HCT116 (cell line): ENCODE data around the gene VSX2. TPM values are rescaled to one million over a fixed set of nuclear protein-coding genes. Genes with fewer than 3 reads are reported as not detected.

ENCODE experiments used
- ATAC-seq: fragments of 200-7000 bp; cut with Tn5 transposase; 2 replicates; pipeline ENCODE4 v1.9.1; 2020; ENCODE audit warnings: mild to moderate bottlenecking, moderate library complexity
- BruUV-seq: library from RNA; stranded (reverse); fragments of 400-500 nt; replicated peaks from 2 replicates; lab custom pipeline; 2021; lab: Mats Ljungman, UMichigan
- CTCF ChIA-PET: fragments of 300-600 bp; sonication (Branson Sonifier 250); formaldehyde crosslinking; loops from one replicate; lab custom pipeline; 2021; ENCODE audit warnings: antibody characterized with exemption; lab: Charles Lee
- POLR2A ChIA-PET: fragments of 300-600, 350-600 bp; sonication (Branson Sonifier 250); formaldehyde crosslinking; loops from one replicate; lab custom pipeline; 2021; ENCODE audit warnings: antibody characterized with exemption; lab: Charles Lee
- RAD21 ChIA-PET, 2 experiments: fragments of 300-600 bp; sonication (Branson Sonifier 250); formaldehyde crosslinking; loops; one replicate each; lab custom pipeline; 2023; ENCODE audit warnings: low total read pairs in 2 of 2; ENCODE audit not compliant: uncharacterized antibody in 2 of 2, unreplicated experiment in 2 of 2, low non-redundant PET in 1 of 2; lab: Charles Lee
- DNase-seq: peaks from one replicate; pipeline ENCODE4 v3.0.0-alpha.2; 2010; ENCODE audit warnings: low read depth, low spot score
- H2AFZ ChIP-seq: fragments of 200-600 bp; shearing (Covaris generic), sonication (generic); 2 replicates; pipeline ENCODE4 v1.6.1; 2017; ENCODE audit warnings: low read depth, mixed run types, mixed read lengths, antibody characterized with exemption, low read length; ENCODE audit not compliant: poor library complexity, severe bottlenecking
- H3K27ac ChIP-seq: 2 replicates; pipeline ENCODE4 v1.5.1; 2012; ENCODE audit warnings: low read depth, low read length
- H3K27me3 ChIP-seq: fragments of 200-600 bp; sonication (generic); 2 replicates; pipeline ENCODE4 v1.6.1; 2016; ENCODE audit warnings: mixed run types, low read length, mixed read lengths; ENCODE audit not compliant: insufficient read depth
- H3K36me3 ChIP-seq, 2 experiments: fragments of 200-500 bp in 1 of 2; fragments of 200-600 bp in 1 of 2; sonication (Bioruptor generic) in 1 of 2; sonication (generic) in 1 of 2; 2 replicates each; pipeline versions ENCODE4 v1.5.1 to v1.6.1; 2014 to 2016; ENCODE audit warnings: low read length in 2 of 2, inconsistent platforms in 1 of 2, mixed read lengths in 1 of 2, mixed run types in 1 of 2; ENCODE audit not compliant: insufficient read depth in 2 of 2, control insufficient read depth in 1 of 2
- H3K4me1 ChIP-seq, 2 experiments: fragments of 200-600 bp in 1 of 2; sonication (generic) in 1 of 2; 2 replicates each; pipeline versions ENCODE4 v1.5.1 to v1.6.1; 2012 to 2017; ENCODE audit warnings: low read length in 2 of 2, inconsistent platforms in 1 of 2, mild to moderate bottlenecking in 1 of 2, mixed read lengths in 1 of 2, mixed run types in 1 of 2, moderate library complexity in 1 of 2; ENCODE audit not compliant: insufficient read depth in 2 of 2, control insufficient read depth in 1 of 2
- H3K4me2 ChIP-seq: fragments of 200-600 bp; sonication (generic); 2 replicates; pipeline ENCODE4 v1.6.1; 2017; ENCODE audit warnings: mixed run types, low read length, mixed read lengths
- H3K4me3 ChIP-seq, 2 experiments: fragments of 200-600 bp in 1 of 2; sonication (generic) in 1 of 2; replicated peaks in 1 of 2; 2 replicates each; pipeline ENCODE4 v1.5.1; 2011 to 2016; ENCODE audit warnings: low read length in 2 of 2, control low read depth in 1 of 2, low read depth in 1 of 2, mild to moderate bottlenecking in 1 of 2, mixed read lengths in 1 of 2, mixed run types in 1 of 2
- H3K79me2 ChIP-seq: fragments of 200-600 bp; sonication (generic); 2 replicates; pipeline ENCODE4 v1.6.1; 2017; ENCODE audit warnings: mild to moderate bottlenecking, mixed run types, low read length, moderate library complexity, mixed read lengths; ENCODE audit not compliant: insufficient read depth
- H3K9ac ChIP-seq: fragments of 200-600 bp; sonication (generic); 2 replicates; pipeline ENCODE4 v1.6.1; 2016; ENCODE audit warnings: low read length, mixed read lengths
- H3K9me2 ChIP-seq: fragments of 200-600 bp; sonication (generic), shearing (Covaris generic); 2 replicates; pipeline ENCODE4 v1.6.1; 2017; ENCODE audit warnings: mixed run types, mild to moderate bottlenecking, moderate library complexity; ENCODE audit not compliant: insufficient read depth
- H3K9me3 ChIP-seq, 2 experiments: fragments of 200-500 bp in 1 of 2; fragments of 200-600 bp in 1 of 2; sonication (Bioruptor generic) in 1 of 2; sonication (generic) in 1 of 2; 2 replicates each; pipeline ENCODE4 v1.6.1; 2014 to 2017; ENCODE audit warnings: low read length in 2 of 2, mixed read lengths in 2 of 2, inconsistent platforms in 1 of 2, low read depth in 1 of 2, mild to moderate bottlenecking in 1 of 2, mixed run types in 1 of 2, moderate library complexity in 1 of 2; ENCODE audit not compliant: control insufficient read depth in 1 of 2, insufficient read depth in 1 of 2
- H4K20me1 ChIP-seq: fragments of 200-600 bp; sonication (generic), shearing (Covaris generic); 2 replicates; pipeline ENCODE4 v1.6.1; 2017; ENCODE audit warnings: mixed run types, mild to moderate bottlenecking, moderate library complexity; ENCODE audit not compliant: insufficient read depth
- CBX3 ChIP-seq: IDR thresholded peaks from 2 replicates; pipeline ENCODE4 v1.6.1; 2012; ENCODE audit warnings: low read depth
- FOSL1 ChIP-seq: IDR thresholded peaks from 2 replicates; pipeline ENCODE4 v1.6.1; 2012; ENCODE audit warnings: low read depth
- TCF7L2 ChIP-seq: IDR thresholded peaks from 2 replicates; pipeline ENCODE4 v1.7.0; 2011; ENCODE audit warnings: borderline replicate concordance, inconsistent platforms; ENCODE audit not compliant: insufficient read depth, insufficient read length; ENCODE audit errors: extremely low read depth
- ZBTB33 ChIP-seq: IDR thresholded peaks from 2 replicates; pipeline ENCODE4 v1.6.1; 2011; ENCODE audit warnings: mild to moderate bottlenecking, low read length, moderate library complexity; ENCODE audit not compliant: insufficient replicate concordance; ENCODE audit errors: extremely low read depth
- ZNF274 ChIP-seq: fragments of 200-500 bp; sonication (Bioruptor generic); IDR thresholded peaks from 2 replicates; pipeline ENCODE4 v1.6.1; 2014; ENCODE audit warnings: mild to moderate bottlenecking, low read depth, low read length, inconsistent platforms
- intact Hi-C: fragments of 100-400 bp; cut with micrococcal nuclease; formaldehyde crosslinking; loops from 2 replicates; pipeline ENCODE4 v1.10.0; 2022
- total RNA-seq: library from RNA; stranded (reverse); gene quantifications from one replicate; pipeline ENCODE4 v1.2.1, GENCODE V29; 2021; ENCODE audit not compliant: unreplicated experiment
- TF ChIP-seq, protein P1 (sequence below): IDR thresholded peaks from 2 replicates; pipeline ENCODE4 v1.6.1; 2012

The VSX2 gene
- total RNA-seq, 1 experiment from 2014 or later, result not detected

DNA sequence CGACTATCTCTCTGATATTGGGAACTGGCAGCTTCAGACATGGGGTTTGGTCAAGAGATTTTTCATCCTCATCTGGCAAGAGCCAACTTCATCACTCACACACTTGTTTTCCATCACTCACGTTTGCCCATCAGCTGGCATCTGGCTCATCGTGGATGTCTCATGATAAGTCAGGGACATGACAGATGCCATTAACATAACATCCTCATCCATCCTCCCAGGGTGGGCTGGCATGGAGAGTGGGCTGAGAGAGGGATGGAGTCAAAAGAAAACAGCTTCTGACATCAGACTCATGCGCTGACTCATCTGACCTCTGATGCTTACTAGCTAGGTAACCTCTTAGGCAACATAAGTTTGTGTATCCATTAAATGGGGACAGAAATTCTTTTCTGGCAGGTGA lies 1.8 kb upstream of the VSX2 start:
- Histone ChIP-seq H4K20me1 (no peaks in the 10 kb centered on the region), H3K4me1 (no peaks in the 10 kb centered on the region), H3K27ac (no peak overlapping the region), H3K9ac (no peak overlapping the region), H3K27me3 (no peaks in the 10 kb centered on the region), H2AFZ (no peak overlapping the region), H3K36me3 (no peaks in the 10 kb centered on the region), H3K79me2 (no peaks in the 10 kb centered on the region), H3K4me2 (no peak overlapping the region), H3K9me3 (no peaks in the 10 kb centered on the region), H3K4me3 (no peak overlapping the region), H3K9me2 (no peaks in the 10 kb centered on the region)
- RAD21 ChIA-PET, result no interaction called here
- no TSS peak for BruUV-seq
- no peak for DNase-seq
- TF ChIP-seq, protein P1, sequence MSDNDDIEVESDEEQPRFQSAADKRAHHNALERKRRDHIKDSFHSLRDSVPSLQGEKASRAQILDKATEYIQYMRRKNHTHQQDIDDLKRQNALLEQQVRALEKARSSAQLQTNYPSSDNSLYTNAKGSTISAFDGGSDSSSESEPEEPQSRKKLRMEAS, result no peak
- TF ChIP-seq FOSL1 (no peak), ZNF274 (no peak), TCF7L2 (no peak), CBX3 (no peak), ZBTB33 (no peak)
- POLR2A ChIA-PET, result no interaction called here
- CTCF ChIA-PET, result no interaction called here
- intact Hi-C loops, result no loop called here
- no peak for ATAC-seq
